Measurements from ENCODE around the gene TRIM33.
"Not testable (repeated sequence)": the region's sequence is repeated elsewhere in the genome, so short reads cannot be mapped to it uniquely, and the experiment has no call there.

TRIM33 gene

DNA sequence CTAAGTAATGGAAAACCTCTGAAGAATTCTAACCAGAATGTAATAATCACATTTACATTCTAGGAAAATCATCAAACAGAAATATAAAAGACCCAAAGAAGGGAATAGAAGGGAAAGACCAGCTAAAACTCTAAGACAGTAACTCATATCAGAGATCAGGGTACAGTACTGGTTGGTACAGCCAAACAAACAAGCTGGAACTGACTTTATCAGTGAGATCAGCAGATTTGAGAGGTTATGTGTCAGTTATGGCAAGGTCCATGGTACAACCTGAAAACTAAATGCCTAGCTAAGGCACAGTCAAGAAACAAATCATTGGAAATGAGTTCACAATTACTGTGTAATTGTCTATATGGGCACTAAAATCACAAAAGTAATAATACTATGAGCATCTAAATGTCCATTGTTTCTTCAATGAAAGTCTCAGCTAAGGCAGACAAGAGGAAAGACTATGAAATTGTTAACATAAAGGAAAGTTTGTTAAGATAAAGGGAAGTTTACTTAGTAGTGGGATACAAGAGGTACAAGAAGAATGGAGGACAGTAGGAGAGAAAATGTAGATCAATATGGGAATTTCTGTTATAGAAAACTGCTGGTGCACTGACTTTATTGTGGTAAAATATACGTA, 75.8 kb downstream of the TRIM33 start:
- H3K4me3 ChIP-seq (ENCODE audit: low read length) = no peak overlapping the region
- peak; percentile 48 for DNase-seq (ENCODE audit: low read depth)
- TF ChIP-seq, protein P1, sequence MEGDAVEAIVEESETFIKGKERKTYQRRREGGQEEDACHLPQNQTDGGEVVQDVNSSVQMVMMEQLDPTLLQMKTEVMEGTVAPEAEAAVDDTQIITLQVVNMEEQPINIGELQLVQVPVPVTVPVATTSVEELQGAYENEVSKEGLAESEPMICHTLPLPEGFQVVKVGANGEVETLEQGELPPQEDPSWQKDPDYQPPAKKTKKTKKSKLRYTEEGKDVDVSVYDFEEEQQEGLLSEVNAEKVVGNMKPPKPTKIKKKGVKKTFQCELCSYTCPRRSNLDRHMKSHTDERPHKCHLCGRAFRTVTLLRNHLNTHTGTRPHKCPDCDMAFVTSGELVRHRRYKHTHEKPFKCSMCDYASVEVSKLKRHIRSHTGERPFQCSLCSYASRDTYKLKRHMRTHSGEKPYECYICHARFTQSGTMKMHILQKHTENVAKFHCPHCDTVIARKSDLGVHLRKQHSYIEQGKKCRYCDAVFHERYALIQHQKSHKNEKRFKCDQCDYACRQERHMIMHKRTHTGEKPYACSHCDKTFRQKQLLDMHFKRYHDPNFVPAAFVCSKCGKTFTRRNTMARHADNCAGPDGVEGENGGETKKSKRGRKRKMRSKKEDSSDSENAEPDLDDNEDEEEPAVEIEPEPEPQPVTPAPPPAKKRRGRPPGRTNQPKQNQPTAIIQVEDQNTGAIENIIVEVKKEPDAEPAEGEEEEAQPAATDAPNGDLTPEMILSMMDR (conservative IDR thresholded peaks at IDR 0.05; ENCODE audit: low read depth, low read length) = no peak

DNA sequence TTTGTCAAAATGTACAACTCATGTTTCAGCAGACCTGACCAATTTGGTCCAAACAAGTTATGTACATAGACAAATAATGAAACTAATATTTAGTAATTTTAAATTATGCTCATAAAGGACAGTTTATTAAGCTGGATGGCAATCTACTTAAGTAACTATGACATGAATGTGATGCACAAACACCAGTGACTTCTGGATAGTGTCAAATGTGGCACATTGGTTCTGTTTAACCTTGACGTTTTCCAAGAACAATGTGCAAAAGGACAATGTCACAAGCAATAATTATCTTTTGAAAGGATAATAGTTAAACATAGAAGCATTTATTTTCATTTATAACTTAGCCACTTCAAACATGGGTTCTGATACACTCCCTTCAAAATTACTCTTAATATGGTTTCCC, 80.0 kb downstream of the TRIM33 start:
- TF ChIP-seq, protein P1 (conservative IDR thresholded peaks at IDR 0.05; ENCODE audit: low read depth, low read length) = no peak

DNA sequence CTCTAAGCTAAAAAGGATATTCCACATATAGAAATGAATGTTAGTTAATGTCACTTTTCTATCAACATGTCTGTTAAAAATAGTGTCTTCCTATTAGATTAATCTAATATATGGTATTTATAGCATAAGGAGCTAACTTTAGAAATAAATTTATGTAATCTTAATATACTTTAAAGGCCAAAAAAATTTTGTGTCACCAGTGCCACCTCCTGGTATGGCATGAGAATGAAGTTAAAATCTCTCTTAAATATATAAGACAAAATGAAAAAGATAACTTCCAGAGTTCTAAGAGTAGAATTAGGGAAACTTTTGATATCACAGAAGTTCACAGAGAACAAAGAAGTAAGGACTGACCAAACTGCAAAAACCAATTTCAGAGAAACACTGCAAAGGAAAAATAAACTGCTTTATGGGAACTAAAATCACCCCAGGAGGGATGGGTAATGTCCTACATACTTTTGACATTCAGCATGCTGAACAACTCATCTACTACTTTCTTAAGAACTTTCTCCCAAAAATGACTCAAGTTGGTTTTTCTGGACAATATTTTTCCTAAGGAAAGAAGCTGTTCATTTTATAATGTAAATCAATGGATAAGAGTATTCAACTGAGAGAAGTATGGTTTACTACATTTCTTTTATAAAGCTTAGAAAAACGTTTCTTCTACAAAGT, 82.8 kb downstream of the TRIM33 start:
- TF ChIP-seq, protein P1 (conservative IDR thresholded peaks at IDR 0.05; ENCODE audit: low read depth, low read length) = peak; percentile 53
- H3K4me3 ChIP-seq (ENCODE audit: low read length) = no peak overlapping the region
- no peak for DNase-seq (ENCODE audit: low read depth)

More for the DNA sequence above, 80.0 kb downstream of the TRIM33 start:
- no peak overlapping the region for H3K4me3 ChIP-seq (ENCODE audit: low read length)
- no peak for DNase-seq (ENCODE audit: low read depth)

DNA sequence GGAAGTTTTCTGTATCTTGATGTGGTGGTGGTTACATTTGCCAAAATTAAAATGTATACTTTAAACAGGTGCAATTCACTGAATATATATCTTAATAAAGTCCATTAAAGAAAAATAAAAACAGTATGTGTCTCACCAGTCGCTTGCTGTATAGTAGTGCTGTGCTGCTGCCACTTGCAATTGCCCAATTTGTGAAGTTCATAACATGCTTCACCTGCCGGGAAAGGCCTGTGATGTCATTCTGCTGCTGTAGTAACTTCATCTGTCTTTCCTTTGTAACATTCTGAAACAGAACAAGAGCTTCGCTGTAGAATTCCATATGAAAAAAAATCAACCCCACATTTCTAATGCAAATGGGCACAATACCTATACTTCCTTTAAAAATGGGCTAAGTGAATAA, 83.4 kb downstream of the TRIM33 start:
- DNase-seq (ENCODE audit: low read depth) = no peak
- H3K4me3 ChIP-seq (ENCODE audit: low read length) = no peak overlapping the region
- TF ChIP-seq, protein P1 (conservative IDR thresholded peaks at IDR 0.05; ENCODE audit: low read depth, low read length) = no peak

DNA sequence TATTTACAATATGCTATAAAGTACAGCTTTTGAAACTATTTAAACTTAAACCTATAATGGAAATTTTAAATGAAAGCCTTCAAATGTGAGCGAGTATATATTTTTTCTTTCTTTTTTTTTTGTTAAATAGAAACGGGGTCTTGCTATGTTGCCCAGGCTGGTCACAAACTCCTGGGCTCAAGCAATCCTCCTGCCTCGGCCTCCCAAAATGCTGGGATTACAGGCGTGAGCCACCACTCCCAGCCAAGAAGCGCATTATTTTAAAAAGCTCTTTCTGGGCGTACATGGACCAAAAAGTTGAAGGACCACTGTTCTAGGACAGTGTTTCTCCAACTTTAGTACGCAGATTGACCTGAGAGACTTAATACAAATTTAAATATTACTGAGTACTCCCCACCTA, 87.5 kb downstream of the TRIM33 start:
- no peak for DNase-seq (ENCODE audit: low read depth)
- TF ChIP-seq, protein P1 (conservative IDR thresholded peaks at IDR 0.05; ENCODE audit: low read depth, low read length) = no peak
- no peak overlapping the region for H3K4me3 ChIP-seq (ENCODE audit: low read length)

DNA sequence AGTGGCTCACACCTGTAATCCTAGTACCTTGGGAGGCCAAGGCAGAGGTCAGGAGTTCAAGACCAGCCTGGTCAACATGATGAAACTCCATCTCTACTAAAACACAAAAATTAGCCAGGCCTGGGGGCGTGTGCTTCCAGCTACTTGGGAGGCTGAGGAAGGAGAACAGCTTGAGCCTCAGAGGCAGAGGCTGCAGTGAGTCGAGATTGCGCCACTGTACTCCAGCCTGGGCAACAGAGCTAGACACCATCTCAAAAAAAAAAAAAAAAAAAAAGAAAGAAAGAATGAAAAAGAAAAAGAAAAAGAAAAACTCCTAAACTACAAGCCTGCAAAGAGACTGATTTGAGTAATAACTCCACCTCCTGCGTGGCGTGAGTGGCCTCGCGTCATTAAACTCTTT, 92.1 kb downstream of the TRIM33 start:
- not testable (repeated sequence) for H3K4me3 ChIP-seq (ENCODE audit: low read length); DNase-seq (ENCODE audit: low read depth)

DNA sequence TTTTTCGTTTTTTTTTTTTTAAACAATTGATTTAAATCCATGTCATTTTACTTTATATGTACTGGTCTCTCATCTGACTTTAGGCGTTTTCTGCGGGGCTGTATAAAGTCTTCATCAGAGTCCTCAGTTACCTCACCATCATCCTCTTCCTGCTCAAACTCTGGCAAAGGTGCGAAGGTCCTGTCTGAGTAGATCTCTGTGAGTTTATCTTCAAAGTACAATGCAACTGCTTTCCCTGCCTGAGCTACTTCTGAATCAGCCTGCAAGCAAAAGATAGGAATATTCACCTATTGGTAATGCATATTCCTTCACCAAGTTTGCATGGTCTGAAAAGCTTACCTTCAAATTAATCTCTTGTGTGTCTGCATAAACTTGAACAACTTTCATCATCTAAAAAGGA, 113.4 kb downstream of the TRIM33 start:
- DNase-seq (ENCODE audit: low read depth) = no peak
- H3K4me3 ChIP-seq (ENCODE audit: low read length) = no peak overlapping the region
- TF ChIP-seq, protein P1 (conservative IDR thresholded peaks at IDR 0.05; ENCODE audit: low read depth, low read length) = no peak

All from retinal pigment epithelial cell (primary cell).